Right atrium auricular region (tissue), 2 donors: ENCODE measurements around the gene HMX3. TPM values are rescaled to one million over a fixed set of nuclear protein-coding genes. Genes with fewer than 3 reads are reported as not detected.
"Not testable (repeated sequence)": the region's sequence is repeated elsewhere in the genome, so short reads cannot be mapped to it uniquely, and the experiment has no call there.

Experiments used
- DNase-seq: peaks from one replicate; pipeline ENCODE4 v3.0.0-alpha.2; 2019; ENCODE audit warnings: low spot score
- H3K27ac ChIP-seq, 2 donors: fragments of 200-600 bp; sonication (generic); 1 replicate in 1 of 2; 2 replicates in 1 of 2; pipeline ENCODE4 v1.5.1; 2016 to 2019
- H3K27me3 ChIP-seq, 2 donors: fragments of 200-600 bp; sonication (generic); one replicate each; pipeline versions ENCODE4 v1.5.1 to v1.6.0; 2017 to 2019
- H3K36me3 ChIP-seq: fragments of 200-600 bp; sonication (generic); one replicate; pipeline ENCODE4 v1.5.1; 2016
- H3K4me1 ChIP-seq, 2 donors: fragments of 200-600 bp; sonication (generic); one replicate each; pipeline versions ENCODE4 v1.5.1 to v1.6.0; 2017 to 2019
- H3K4me3 ChIP-seq, 2 donors: fragments of 200-600 bp; sonication (generic); 1 replicate in 1 of 2; 2 replicates in 1 of 2; pipeline ENCODE4 v1.5.1; 2017 to 2019; ENCODE audit warnings: mild to moderate bottlenecking in 1 of 2, moderate library complexity in 1 of 2
- H3K9me3 ChIP-seq, 2 donors: fragments of 200-600 bp; sonication (generic); one replicate each; pipeline ENCODE4 v1.5.1; 2019
- total RNA-seq, 2 donors: library from RNA; depleted of rRNA; stranded (reverse); fragments of >200 nt; gene quantifications; one replicate each; pipeline ENCODE4 v1.1.0, GENCODE V29; 2016
- TF ChIP-seq, protein P1 (sequence below), 2 donors: fragments of 200-600 bp; sonication (generic); IDR thresholded peaks; one replicate each; pipeline ENCODE4 v1.5.1; 2019; ENCODE audit warnings: antibody characterized with exemption in 2 of 2

The HMX3 gene
- total RNA-seq, 2 donors from 2014 or later, result not detected

DNA sequence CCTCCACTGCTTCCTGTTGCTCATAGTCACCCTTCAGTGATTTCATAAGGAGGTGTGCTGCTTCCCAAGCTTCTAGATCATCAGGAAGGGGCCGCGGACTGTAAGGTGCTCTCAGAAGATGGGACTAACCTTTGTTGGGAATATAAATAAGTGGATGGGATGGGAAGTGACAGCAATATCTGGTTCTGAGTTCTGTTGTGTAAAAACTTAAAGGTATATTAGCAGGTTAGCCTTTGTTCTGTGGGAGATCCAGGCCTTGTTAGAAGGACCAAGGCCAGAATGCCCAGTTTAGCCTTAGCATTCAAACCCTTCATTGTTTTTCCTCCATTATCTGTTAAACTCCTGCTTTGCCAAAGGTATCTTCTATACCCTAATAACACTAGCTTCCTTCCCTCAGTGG, 30.8 kb downstream of the HMX3 start:
- H3K36me3 ChIP-seq, result peaks cover 44% of the 10 kb centered on the region
- H3K9me3 ChIP-seq, result no peaks in the 10 kb centered on the region
- no peaks in the 10 kb centered on the region for H3K4me1 ChIP-seq
- H3K27ac ChIP-seq, result no peak overlapping the region
- no peaks in the 10 kb centered on the region for H3K27me3 ChIP-seq
- DNase-seq, result no peak
- TF ChIP-seq, protein P1, sequence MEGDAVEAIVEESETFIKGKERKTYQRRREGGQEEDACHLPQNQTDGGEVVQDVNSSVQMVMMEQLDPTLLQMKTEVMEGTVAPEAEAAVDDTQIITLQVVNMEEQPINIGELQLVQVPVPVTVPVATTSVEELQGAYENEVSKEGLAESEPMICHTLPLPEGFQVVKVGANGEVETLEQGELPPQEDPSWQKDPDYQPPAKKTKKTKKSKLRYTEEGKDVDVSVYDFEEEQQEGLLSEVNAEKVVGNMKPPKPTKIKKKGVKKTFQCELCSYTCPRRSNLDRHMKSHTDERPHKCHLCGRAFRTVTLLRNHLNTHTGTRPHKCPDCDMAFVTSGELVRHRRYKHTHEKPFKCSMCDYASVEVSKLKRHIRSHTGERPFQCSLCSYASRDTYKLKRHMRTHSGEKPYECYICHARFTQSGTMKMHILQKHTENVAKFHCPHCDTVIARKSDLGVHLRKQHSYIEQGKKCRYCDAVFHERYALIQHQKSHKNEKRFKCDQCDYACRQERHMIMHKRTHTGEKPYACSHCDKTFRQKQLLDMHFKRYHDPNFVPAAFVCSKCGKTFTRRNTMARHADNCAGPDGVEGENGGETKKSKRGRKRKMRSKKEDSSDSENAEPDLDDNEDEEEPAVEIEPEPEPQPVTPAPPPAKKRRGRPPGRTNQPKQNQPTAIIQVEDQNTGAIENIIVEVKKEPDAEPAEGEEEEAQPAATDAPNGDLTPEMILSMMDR (IDR thresholded peaks at IDR 0.05), result no peak
- H3K4me3 ChIP-seq, result no peak overlapping the region

DNA sequence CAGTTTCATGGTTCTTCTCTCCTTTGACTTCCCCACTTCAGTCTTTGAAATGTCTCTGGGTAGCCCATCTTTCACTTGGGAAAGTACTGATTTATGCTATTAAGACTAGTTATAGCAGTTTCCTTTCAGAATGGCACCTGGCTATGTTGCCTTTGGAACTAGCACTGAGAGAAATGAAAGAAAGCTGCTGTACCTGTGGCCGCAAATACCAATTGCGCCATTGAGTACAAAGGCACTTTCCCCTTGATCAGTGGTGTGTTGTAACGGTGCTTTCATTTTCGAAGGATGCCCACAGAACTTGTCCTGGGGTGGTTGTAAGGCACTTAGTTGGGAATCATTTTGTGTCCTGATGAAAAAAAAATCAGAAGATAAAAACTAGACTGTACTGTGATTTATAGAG, 35.2 kb downstream of the HMX3 start:
- Histone ChIP-seq H3K9me3 (no peaks in the 10 kb centered on the region), H3K27me3 (no peaks in the 10 kb centered on the region), H3K4me3 (no peak overlapping the region), H3K36me3 (peaks cover 15% of the 10 kb centered on the region), H3K4me1 (no peaks in the 10 kb centered on the region), H3K27ac (no peak overlapping the region)
- DNase-seq, result no peak
- TF ChIP-seq, protein P1 (IDR thresholded peaks at IDR 0.05), result no peak

GRCh38 chr10:123171616-123172015, 35.8 kb downstream of the HMX3 start:
- H3K4me1 ChIP-seq, H3K4me3 ChIP-seq, DNase-seq, H3K27me3 ChIP-seq, H3K27ac ChIP-seq, H3K9me3 ChIP-seq: not testable (repeated sequence)
- H3K36me3 ChIP-seq, result peaks cover 15% of the 10 kb centered on the region

GRCh38 chr10:123175389-123176387, 39.9 kb downstream of the HMX3 start:
- Histone ChIP-seq H3K36me3 (no peaks in the 10 kb centered on the region), H3K27me3 (no peaks in the 10 kb centered on the region), H3K4me3 (no peak overlapping the region), H3K27ac (no peak overlapping the region), H3K9me3 (no peaks in the 10 kb centered on the region), H3K4me1 (no peaks in the 10 kb centered on the region)
- no peak for DNase-seq
- TF ChIP-seq, protein P1 (IDR thresholded peaks at IDR 0.05), result no peak

GRCh38 chr10:123178390-123178789, 42.6 kb downstream of the HMX3 start:
- not testable (repeated sequence) for H3K9me3 ChIP-seq, H3K27me3 ChIP-seq, H3K36me3 ChIP-seq, H3K4me1 ChIP-seq, H3K4me3 ChIP-seq, DNase-seq, H3K27ac ChIP-seq

- no peak for DNase-seq
- TF ChIP-seq, protein P1 (IDR thresholded peaks at IDR 0.05), result no peak
- Histone ChIP-seq H3K4me3 (no peak overlapping the region), H3K4me1 (no peaks in the 10 kb centered on the region), H3K9me3 (peaks cover 0 to 18% of the 10 kb centered on the region in 2 donors), H3K27ac (no peak overlapping the region), H3K27me3 (no peaks in the 10 kb centered on the region), H3K36me3 (no peaks in the 10 kb centered on the region)
Observed at GRCh38 chr10:123180101-123181090, 44.6 kb downstream of the HMX3 start.
